Measurements from ENCODE around the gene PHGDH. TPM values are rescaled to one million over a fixed set of nuclear protein-coding genes. Genes with fewer than 3 reads are reported as not detected.
A peak's percentile ranks its signal among the peaks of the same experiment; 100 is the strongest.

Gene PHGDH
- total RNA-seq, 1 donor from 2014 or later: 92.6 TPM

- no peaks in the 10 kb centered on the region for H3K9me3 ChIP-seq
- no peak for TF ChIP-seq POLR2AphosphoS5 (IDR thresholded peaks at IDR 0.05; ENCODE audit: insufficient read depth in 1 of 2, low read depth in 1 of 2)
- TF ChIP-seq POLR2A (IDR thresholded peaks at IDR 0.05): no peak
- TF ChIP-seq CTCF (IDR thresholded peaks at IDR 0.05): no peak
- H3K4me1 ChIP-seq: peaks cover 16% of the 10 kb centered on the region
- H3K27me3 ChIP-seq: no peaks in the 10 kb centered on the region
- no peaks in the 10 kb centered on the region for H3K36me3 ChIP-seq
- H3K27ac ChIP-seq: no peak overlapping the region
- DNase-seq (ENCODE audit: extremely low spot score in 2 of 2): no peak
- H3K4me3 ChIP-seq: no peak overlapping the region
- intact Hi-C loops (cut with DNase I): no loop called here
These were observed 38.4 kb upstream of the PHGDH start for GRCh38 chr1:119673171-119673940.

GRCh38 chr1:119674111-119674526 is 37.6 kb upstream of the PHGDH start:
- Histone ChIP-seq H3K4me3 (no peak overlapping the region), H3K9me3 (no peaks in the 10 kb centered on the region), H3K4me1 (peaks cover 16% of the 10 kb centered on the region), H3K27me3 (no peaks in the 10 kb centered on the region), H3K36me3 (no peaks in the 10 kb centered on the region), H3K27ac (no peak overlapping the region)
- TF ChIP-seq CTCF (IDR thresholded peaks at IDR 0.05) (no peak), POLR2A (IDR thresholded peaks at IDR 0.05) (no peak), POLR2AphosphoS5 (IDR thresholded peaks at IDR 0.05; ENCODE audit: insufficient read depth in 1 of 2, low read depth in 1 of 2) (no peak)
- intact Hi-C loops (cut with DNase I): no loop called here
- no peak for DNase-seq (ENCODE audit: extremely low spot score in 2 of 2)

DNA sequence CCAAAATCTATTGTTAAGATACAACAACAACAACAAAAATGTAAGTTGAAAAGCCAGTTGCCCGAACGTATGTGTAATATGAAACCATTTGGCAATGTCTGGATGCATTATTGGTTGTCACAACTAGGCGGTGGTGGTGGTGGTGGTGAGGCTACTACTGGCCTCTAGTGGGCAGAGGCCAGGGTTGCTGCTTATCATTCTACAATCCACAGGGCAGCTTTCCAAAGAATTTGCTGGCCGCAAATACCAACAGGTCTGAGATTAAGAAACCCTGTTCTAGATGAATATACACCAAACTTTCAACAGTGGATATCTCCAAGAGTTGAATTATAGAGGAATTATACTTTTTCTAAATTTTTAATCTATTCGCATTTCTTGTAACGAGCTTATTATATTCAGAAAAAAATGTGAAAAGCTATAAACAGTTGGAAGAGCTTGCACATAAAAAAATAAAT is 36.9 kb upstream of the PHGDH start:
- Histone ChIP-seq H3K27ac (no peak overlapping the region), H3K27me3 (no peaks in the 10 kb centered on the region), H3K9me3 (no peaks in the 10 kb centered on the region), H3K36me3 (no peaks in the 10 kb centered on the region), H3K4me1 (peaks cover 16% of the 10 kb centered on the region), H3K4me3 (peak overlapping the region; percentile 17 to 25)
- TF ChIP-seq CTCF (IDR thresholded peaks at IDR 0.05): peak in 1 of 3 experiments; percentile 41
- TF ChIP-seq POLR2A (IDR thresholded peaks at IDR 0.05): no peak
- TF ChIP-seq POLR2AphosphoS5 (IDR thresholded peaks at IDR 0.05; ENCODE audit: insufficient read depth in 1 of 2, low read depth in 1 of 2): no peak
- intact Hi-C loops (cut with DNase I): no loop called here
- no peak for DNase-seq (ENCODE audit: extremely low spot score in 2 of 2)

DNA sequence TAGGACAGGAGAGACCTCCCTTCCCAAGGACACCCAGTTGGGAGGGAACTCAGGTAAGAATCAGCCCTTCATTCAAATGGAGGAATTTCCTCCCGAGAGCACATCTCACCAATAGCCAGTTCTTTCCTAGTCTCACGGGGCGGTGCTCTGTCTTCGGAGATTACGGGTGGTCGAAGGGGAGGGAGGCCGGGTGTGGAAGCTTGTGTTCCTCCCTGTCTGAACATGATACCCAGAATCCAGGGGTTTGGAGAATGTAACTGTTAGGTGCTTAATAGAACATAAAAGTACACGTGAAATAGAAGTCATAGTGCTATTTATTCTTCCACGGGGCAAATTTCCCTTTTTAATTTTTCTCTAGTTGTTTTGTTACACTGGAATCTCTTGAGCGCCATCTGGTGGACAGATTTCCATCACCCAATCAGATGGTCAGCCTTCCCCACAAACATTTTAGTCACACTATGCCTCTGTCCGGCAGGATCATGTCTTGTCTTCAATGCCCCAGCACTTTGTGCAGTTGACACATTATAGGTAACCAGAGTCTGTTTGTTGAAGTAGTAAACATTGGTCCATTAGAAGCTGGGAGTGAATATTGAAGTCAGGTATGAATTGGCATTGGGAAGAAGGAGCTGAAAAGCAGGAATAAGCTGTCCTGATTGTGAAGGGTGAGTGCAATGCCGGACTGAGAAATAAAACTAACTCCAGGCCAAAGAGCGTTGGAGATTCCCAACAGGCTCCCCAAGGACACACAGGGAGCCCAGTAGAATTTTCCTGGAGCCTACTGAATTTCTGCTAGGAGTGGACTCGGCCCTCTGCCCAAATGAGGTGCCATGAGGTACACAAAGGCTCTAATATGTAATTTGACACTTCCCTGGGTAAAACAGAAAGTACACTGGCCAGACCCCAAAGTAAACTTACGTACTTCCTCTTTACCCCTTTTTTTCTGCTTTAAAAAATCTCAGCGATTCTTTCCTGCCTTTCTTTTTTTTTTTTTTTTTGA is 36.1 kb upstream of the PHGDH start:
- H3K27me3 ChIP-seq: no peaks in the 10 kb centered on the region
- no peak overlapping the region for H3K27ac ChIP-seq
- intact Hi-C loops (cut with DNase I): no loop called here
- no peak for DNase-seq (ENCODE audit: extremely low spot score in 2 of 2)
- H3K9me3 ChIP-seq: no peaks in the 10 kb centered on the region
- H3K36me3 ChIP-seq: no peaks in the 10 kb centered on the region
- H3K4me1 ChIP-seq: peaks cover 16% of the 10 kb centered on the region
- peak overlapping the region; percentile 17 to 25 for H3K4me3 ChIP-seq
- TF ChIP-seq CTCF (IDR thresholded peaks at IDR 0.05) (peak; percentile 68 to 80 (median 74)), POLR2A (IDR thresholded peaks at IDR 0.05) (no peak), POLR2AphosphoS5 (IDR thresholded peaks at IDR 0.05; ENCODE audit: insufficient read depth in 1 of 2, low read depth in 1 of 2) (peak in 1 of 2 donors; percentile 18)
